K562 (cell line): Measurements from ENCODE around the gene TAF15. TPM values are rescaled to one million over a fixed set of nuclear protein-coding genes. Genes with fewer than 3 reads are reported as not detected.

Experiments used
- ATAC-seq: fragments of 200-7000 bp; cut with Tn5 transposase; 3 replicates; pipeline ENCODE4 v1.9.1; 2020; ENCODE audit warnings: moderate library complexity
- BruUV-seq: library from RNA; stranded (reverse); fragments of 400-500 nt; replicated peaks from 2 replicates; lab custom pipeline; 2021; lab: Mats Ljungman, UMichigan
- CTCF ChIA-PET: fragments of 300-600 bp; formaldehyde crosslinking; extraction: SDS; loops from one replicate; lab custom pipeline; 2021; ENCODE audit warnings: low intra/inter-chr PET ratio; lab: Yijun Ruan, JAX
- POLR2A ChIA-PET: fragments of 300-600, 350-650 bp; sonication (Branson Sonifier 250); formaldehyde crosslinking; extraction: SDS; loops from one replicate; lab custom pipeline; 2021; ENCODE audit warnings: antibody characterized with exemption, inconsistent platforms; lab: Yijun Ruan, JAX
- DNase-seq, 4 experiments: peaks; one replicate each; pipeline versions ENCODE4 v3.0.0 to v3.0.0-alpha.2; 2011 to 2018; ENCODE audit warnings: low spot score in 3 of 4, mixed read lengths in 3 of 4; ENCODE audit errors: extremely low read depth in 1 of 4
- FAIRE-seq: peaks from 2 replicates; lab custom pipeline; 2011; peaks lifted over from hg19 to GRCh38; lab: Jason Lieb, UNC
- H2AFZ ChIP-seq: 2 replicates; pipeline ENCODE4 v1.6.0; 2011; ENCODE audit warnings: low read depth, low read length, control low read depth, inconsistent platforms
- H3K27ac ChIP-seq: fragments of 200-600 bp; 3 replicates; pipeline ENCODE4 v1.8.0; 2011; ENCODE audit warnings: low read depth, mild to moderate bottlenecking, control low read depth, inconsistent platforms, low read length, moderate library complexity, mixed read lengths; ENCODE audit errors: extremely low read depth
- H3K27me3 ChIP-seq, 2 experiments: fragments of 300-600 bp in 1 of 2; 2 replicates in 1 of 2; 3 replicates in 1 of 2; pipeline versions ENCODE4 v1.6.0 to v1.8.0; 2011; ENCODE audit warnings: inconsistent platforms in 2 of 2, low read length in 2 of 2, mild to moderate bottlenecking in 1 of 2, mixed read lengths in 1 of 2, moderate library complexity in 1 of 2; ENCODE audit not compliant: control insufficient read depth in 2 of 2, insufficient read depth in 2 of 2
- H3K36me3 ChIP-seq: fragments of 300-600 bp; 3 replicates; pipeline ENCODE4 v1.8.0; 2011; ENCODE audit warnings: mild to moderate bottlenecking, low read length, inconsistent platforms; ENCODE audit not compliant: control insufficient read depth, insufficient read depth
- H3K4me1 ChIP-seq, 2 experiments: fragments of 200-600 bp in 1 of 2; replicated peaks in 1 of 2; 2 replicates in 1 of 2; 3 replicates in 1 of 2; pipeline versions ENCODE4 v1.5.1 to v1.8.0; 2011; ENCODE audit warnings: inconsistent platforms in 2 of 2, low read length in 2 of 2, mild to moderate bottlenecking in 1 of 2, mixed read lengths in 1 of 2, moderate library complexity in 1 of 2; ENCODE audit not compliant: control insufficient read depth in 2 of 2, insufficient read depth in 2 of 2
- H3K4me2 ChIP-seq: 2 replicates; pipeline ENCODE4 v1.6.1; 2011; ENCODE audit warnings: low read length, control low read depth, inconsistent platforms, mixed read lengths; ENCODE audit not compliant: insufficient read depth
- H3K4me3 ChIP-seq: fragments of 200-600 bp; sonication (generic), shearing (Covaris generic); 2 replicates; pipeline ENCODE4 v1.5.1; 2016; ENCODE audit warnings: control low read depth, inconsistent platforms
- H3K79me2 ChIP-seq: fragments of 200-600 bp; 3 replicates; pipeline ENCODE4 v1.8.0; 2011; ENCODE audit warnings: low read length, inconsistent platforms; ENCODE audit not compliant: control insufficient read depth, insufficient read depth
- H3K9ac ChIP-seq, 2 experiments: 2 replicates each; pipeline versions ENCODE4 v1.6.0 to v1.6.1; 2011; ENCODE audit warnings: low read depth in 2 of 2, low read length in 2 of 2, control low read depth in 1 of 2, inconsistent platforms in 1 of 2, mild to moderate bottlenecking in 1 of 2, mixed read lengths in 1 of 2; ENCODE audit not compliant: insufficient read depth in 1 of 2
- H3K9me1 ChIP-seq: one replicate; pipeline ENCODE4 v1.6.0; 2011; ENCODE audit warnings: inconsistent platforms, mild to moderate bottlenecking, low read length, moderate library complexity; ENCODE audit not compliant: control insufficient read depth, insufficient read depth
- H3K9me3 ChIP-seq: replicated peaks from 2 replicates; pipeline ENCODE4 v1.5.1; 2011; ENCODE audit warnings: low read depth, low read length, inconsistent platforms; ENCODE audit not compliant: control insufficient read depth, insufficient read depth
- H4K20me1 ChIP-seq: replicated peaks from 2 replicates; pipeline ENCODE4 v1.6.1; 2011; ENCODE audit warnings: low read length, inconsistent platforms, mixed read lengths; ENCODE audit not compliant: control insufficient read depth, insufficient read depth
- BCOR ChIP-seq: fragments of 450-650 bp; IDR thresholded peaks from 2 replicates; pipeline ENCODE4 v1.6.1; 2016
- KLF16 ChIP-seq: IDR thresholded peaks from 2 replicates; pipeline ENCODE4 v1.6.1; 2016; ENCODE audit warnings: antibody characterized with exemption
- RNF2 ChIP-seq: sonication (generic); IDR thresholded peaks from 2 replicates; pipeline ENCODE4 v1.6.1; 2016
- SOX6 ChIP-seq: fragments of 450-650 bp; IDR thresholded peaks from 2 replicates; pipeline ENCODE4 v1.6.1; 2014; ENCODE audit warnings: mild to moderate bottlenecking
- ZNF232 ChIP-seq: sonication (generic); formaldehyde crosslinking; IDR thresholded peaks from 2 replicates; pipeline ENCODE4 v1.8.0; 2022; ENCODE audit warnings: mild to moderate bottlenecking, missing genetic modification reagents
- WGBS: fragments of 100-300 bp; shearing (Covaris generic); methylation state at CpG from one replicate; pipeline ENCODE4 v1.1.6; 2016; ENCODE audit warnings: low coverage, mixed read lengths; ENCODE audit not compliant: insufficient coverage; ENCODE audit errors: missing lambda C conversion rate; 5-methylcytosine and 5-hydroxymethylcytosine counted together
- in situ Hi-C: fragments of 300-500 bp; cut with MboI; formaldehyde crosslinking; loops from 4 replicates; pipeline ENCODE4 v1.15.0; 2018; ENCODE audit warnings: inconsistent platforms, mixed read lengths
- intact Hi-C: fragments of 100-400 bp; cut with micrococcal nuclease; formaldehyde crosslinking; loops from 2 replicates; pipeline ENCODE4 v1.14.2; 2022
- polyA plus RNA-seq, 8 experiments: library from polyadenylated mRNA; depleted of rRNA in 4 of 8; stranded (reverse) in 5 of 8; unstranded in 3 of 8; fragments of >200 nt; fragmentation: Nextera tagmentation in 2 of 8; fragmentation: Illumina TruSeq in 1 of 8; extraction: Ambion mirVana in 2 of 8; extraction: Trizol in 1 of 8; gene quantifications; 2 replicates each; pipeline versions ENCODE4 v1.2.1 to v1.2.3, GENCODE V29; 2011 to 2014; ENCODE audit warnings: inconsistent platforms in 1 of 8, missing spikeins in 1 of 8
- total RNA-seq, 7 experiments: library from RNA; depleted of rRNA in 6 of 7; stranded (reverse); fragments of >200 nt in 6 of 7; fragmentation: Illumina TruSeq in 2 of 7; extraction: Trizol in 2 of 7; gene quantifications; 2 replicates each; pipeline versions ENCODE4 v1.2.1 to v1.2.3, GENCODE V29; 2011 to 2021; ENCODE audit warnings: low replicate concordance in 1 of 7
- TF ChIP-seq, protein P1 (sequence below), 2 experiments: fragments of 450-650 bp in 1 of 2; sonication (generic) in 1 of 2; formaldehyde crosslinking in 1 of 2; IDR thresholded peaks in 1 of 2; conservative IDR thresholded peaks in 1 of 2; 2 replicates each; pipeline versions ENCODE4 v1.6.1 to v1.8.1; 2016 to 2023; ENCODE audit warnings: mild to moderate bottlenecking in 2 of 2, moderate library complexity in 2 of 2, inconsistent platforms in 1 of 2, missing genetic modification reagents in 1 of 2

The TAF15 gene
- total and polyA plus RNA-seq, 9 of the 15 experiments (the other 6 are each of a cell fraction or from before 2014, with no cell fraction given), result 4.1 to 272 (median 56.8) TPM

- WGBS, result 48% methylated on average over 4 of the region's 4 CpGs
- Histone ChIP-seq H3K9me3 (no peaks in the 10 kb centered on the region), H2AFZ (no peak overlapping the region), H3K27ac (no peak overlapping the region), H3K4me1 (peaks cover 4 to 17% of the 10 kb centered on the region in 2 experiments; a peak in 4 of 5 replicates), H3K4me2 (no peak overlapping the region), H3K27me3 (no peaks in the 10 kb centered on the region), H3K79me2 (no peaks in the 10 kb centered on the region), H4K20me1 (no peaks in the 10 kb centered on the region), H3K9ac (no peak overlapping the region), H3K36me3 (no peaks in the 10 kb centered on the region), H3K9me1 (no peaks in the 10 kb centered on the region), H3K4me3 (no peak overlapping the region)
- intact Hi-C loops (no loop called here), in situ Hi-C loops (no loop called here)
- TF ChIP-seq SOX6, result no peak
- TF ChIP-seq, protein P1, sequence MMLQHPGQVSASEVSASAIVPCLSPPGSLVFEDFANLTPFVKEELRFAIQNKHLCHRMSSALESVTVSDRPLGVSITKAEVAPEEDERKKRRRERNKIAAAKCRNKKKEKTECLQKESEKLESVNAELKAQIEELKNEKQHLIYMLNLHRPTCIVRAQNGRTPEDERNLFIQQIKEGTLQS (IDR thresholded peaks at IDR 0.05), result no peak
- TF ChIP-seq, protein P1 (CRISPR knock-in tag; conservative IDR thresholded peaks at IDR 0.05), result no peak
- no peak for TF ChIP-seq KLF16
- no peak for TF ChIP-seq BCOR
- TF ChIP-seq ZNF232 (CRISPR knock-in tag), result no peak
- TF ChIP-seq RNF2, result no peak
- DNase-seq, result no peak
- POLR2A ChIA-PET, result interaction anchor here (0.6 to 1.0 kb wide), 2 partner anchors 30 to 129 kb away, joined by 3 read pairs; no protein-coding TSS in a partner anchor
- no TSS peak for BruUV-seq
- no peak for ATAC-seq
- no peak for FAIRE-seq
- CTCF ChIA-PET, result no interaction called here
These were observed 69.1 kb downstream of the TAF15 start for GRCh38 chr17:35878361-35878760.
